GM12892 (cell line): Measurements from ENCODE around the gene GTF2H4.
"Not testable (repeated sequence)": the region's sequence is repeated elsewhere in the genome, so short reads cannot be mapped to it uniquely, and the experiment has no call there.

Experiments used
- POLR2A ChIP-seq: IDR thresholded peaks from 2 replicates; pipeline ENCODE4 v1.6.1; 2011; ENCODE audit warnings: low read depth, low read length, control low read depth
- POLR2AphosphoS5 ChIP-seq: IDR thresholded peaks from 2 replicates; pipeline ENCODE4 v1.6.1; 2011; ENCODE audit warnings: low read depth, low read length, control low read depth
- TAF1 ChIP-seq: IDR thresholded peaks from 2 replicates; pipeline ENCODE4 v1.6.1; 2011; ENCODE audit warnings: low read depth, mild to moderate bottlenecking, control low read depth, low read length, borderline replicate concordance

- TF ChIP-seq POLR2A, POLR2AphosphoS5, TAF1: not testable (repeated sequence)
Observed at GRCh38 chr6:30873795-30874194, 34.2 kb upstream of the GTF2H4 start.
